Body of pancreas (tissue), 4 donors: Measurements from ENCODE around the gene IGSF3. TPM values are rescaled to one million over a fixed set of nuclear protein-coding genes. Genes with fewer than 3 reads are reported as not detected.
A peak's percentile ranks its signal among the peaks of the same experiment; 100 is the strongest.

Experiments
- ATAC-seq: fragments of 150-250 bp; one replicate; pipeline ENCODE4 v1.9.1; 2016
- DNase-seq, 4 donors: peaks; one replicate each; pipeline ENCODE4 v3.0.0-alpha.2; 2019
- H3K27ac ChIP-seq, 4 donors: fragments of 200-600 bp; sonication (generic); 1 replicate in 3 of 4; 2 replicates in 1 of 4; pipeline versions ENCODE4 v1.5.1 to v1.6.1; 2016 to 2019; ENCODE audit warnings: mild to moderate bottlenecking in 1 of 4, mixed read lengths in 1 of 4, moderate library complexity in 1 of 4
- H3K27me3 ChIP-seq, 2 donors: fragments of 200-600 bp; sonication (generic); one replicate each; pipeline ENCODE4 v1.6.0; 2016; ENCODE audit warnings: mild to moderate bottlenecking in 1 of 2
- H3K36me3 ChIP-seq, 2 donors: fragments of 200-600 bp; sonication (generic); replicated peaks in 1 of 2; 2 replicates each; pipeline ENCODE4 v1.5.1; 2016; ENCODE audit warnings: low read depth in 2 of 2; ENCODE audit not compliant: insufficient read depth in 1 of 2
- H3K4me1 ChIP-seq: fragments of 200-600 bp; sonication (generic); one replicate; pipeline ENCODE4 v1.6.0; 2016
- H3K4me3 ChIP-seq, 2 donors: fragments of 200-600 bp; sonication (generic); 1 replicate in 1 of 2; 2 replicates in 1 of 2; pipeline ENCODE4 v1.5.1; 2016 to 2019
- H3K9me3 ChIP-seq, 3 donors: fragments of 200-600 bp; sonication (generic); 1 replicate in 2 of 3; 2 replicates in 1 of 3; pipeline ENCODE4 v1.5.1; 2016
- POLR2A ChIP-seq, 3 donors: fragments of 450-650 bp; IDR thresholded peaks; one replicate each; pipeline ENCODE4 v1.6.1; 2016; ENCODE audit warnings: antibody characterized with exemption in 3 of 3, mild to moderate bottlenecking in 2 of 3
- WGBS, 2 donors: methylation state at CpG; one replicate each; pipeline ENCODE4 v1.1.5; 2017; 5-methylcytosine and 5-hydroxymethylcytosine counted together
- intact Hi-C: fragments of 100-400 bp; cut with DNase I; formaldehyde crosslinking; loops from one replicate; pipeline ENCODE4 v1.15.1; 2023
- total RNA-seq, 2 donors: library from RNA; depleted of rRNA; stranded (reverse); fragments of >200 nt; gene quantifications; one replicate each; pipeline ENCODE4 v1.1.0, GENCODE V29; 2016
- TF ChIP-seq, protein P1 (sequence below), 7 experiments: fragments of 450-650 bp in 4 of 7; fragments of 200-600 bp in 3 of 7; sonication (generic) in 3 of 7; IDR thresholded peaks; one replicate each; pipeline ENCODE4 v1.5.1; 2016 to 2019; ENCODE audit warnings: antibody characterized with exemption in 7 of 7

Gene IGSF3
- total RNA-seq, 2 donors from 2014 or later, result 4.6 to 5.2 TPM

DNA sequence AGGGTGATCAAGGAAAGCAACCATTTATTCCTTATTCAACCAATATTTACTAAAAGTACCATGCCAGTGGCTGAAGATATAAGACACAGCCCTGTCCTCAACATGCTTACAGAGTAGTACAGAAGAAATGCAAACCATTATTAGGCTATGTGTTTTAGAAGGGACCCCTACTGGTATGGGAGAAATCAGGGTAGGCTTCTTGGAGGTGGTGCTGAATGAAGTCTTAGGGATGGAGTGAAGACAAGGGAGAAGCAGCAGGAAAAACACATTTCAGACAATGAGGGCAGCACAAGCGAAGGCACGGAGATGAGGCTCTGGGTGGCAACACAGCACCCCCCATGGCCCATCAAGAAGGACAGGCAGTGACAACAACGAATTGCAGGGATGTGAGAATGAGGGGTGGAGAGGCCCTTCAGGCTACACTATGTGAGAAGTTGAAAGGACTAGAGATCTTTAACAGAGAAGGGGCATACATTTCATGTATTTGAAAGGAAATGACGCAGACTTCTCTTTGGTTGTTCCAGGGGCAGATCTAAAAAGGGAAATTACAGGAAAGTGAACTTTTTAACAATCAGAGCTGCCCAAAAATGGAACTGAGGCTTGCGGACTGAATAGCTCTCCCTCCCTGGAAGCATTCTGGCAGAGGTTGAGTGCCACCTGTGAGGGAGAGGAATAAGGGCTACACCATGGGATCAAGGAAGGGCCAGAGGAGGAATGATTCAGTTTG, 79.9 kb downstream of the IGSF3 start:
- Histone ChIP-seq H3K4me1 (no peaks in the 10 kb centered on the region), H3K9me3 (no peaks in the 10 kb centered on the region), H3K4me3 (no peak overlapping the region), H3K27ac (no peak overlapping the region), H3K27me3 (no peaks in the 10 kb centered on the region), H3K36me3 (no peaks in the 10 kb centered on the region)
- intact Hi-C loops, result no loop called here
- WGBS, 2 donors, result 78 to 82% methylated on average over 5 of the region's 5 CpGs
- no peak for ATAC-seq
- TF ChIP-seq POLR2A (IDR thresholded peaks at IDR 0.05), result no peak
- TF ChIP-seq, protein P1, sequence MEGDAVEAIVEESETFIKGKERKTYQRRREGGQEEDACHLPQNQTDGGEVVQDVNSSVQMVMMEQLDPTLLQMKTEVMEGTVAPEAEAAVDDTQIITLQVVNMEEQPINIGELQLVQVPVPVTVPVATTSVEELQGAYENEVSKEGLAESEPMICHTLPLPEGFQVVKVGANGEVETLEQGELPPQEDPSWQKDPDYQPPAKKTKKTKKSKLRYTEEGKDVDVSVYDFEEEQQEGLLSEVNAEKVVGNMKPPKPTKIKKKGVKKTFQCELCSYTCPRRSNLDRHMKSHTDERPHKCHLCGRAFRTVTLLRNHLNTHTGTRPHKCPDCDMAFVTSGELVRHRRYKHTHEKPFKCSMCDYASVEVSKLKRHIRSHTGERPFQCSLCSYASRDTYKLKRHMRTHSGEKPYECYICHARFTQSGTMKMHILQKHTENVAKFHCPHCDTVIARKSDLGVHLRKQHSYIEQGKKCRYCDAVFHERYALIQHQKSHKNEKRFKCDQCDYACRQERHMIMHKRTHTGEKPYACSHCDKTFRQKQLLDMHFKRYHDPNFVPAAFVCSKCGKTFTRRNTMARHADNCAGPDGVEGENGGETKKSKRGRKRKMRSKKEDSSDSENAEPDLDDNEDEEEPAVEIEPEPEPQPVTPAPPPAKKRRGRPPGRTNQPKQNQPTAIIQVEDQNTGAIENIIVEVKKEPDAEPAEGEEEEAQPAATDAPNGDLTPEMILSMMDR (IDR thresholded peaks at IDR 0.05), result no peak
- no peak for DNase-seq

DNA sequence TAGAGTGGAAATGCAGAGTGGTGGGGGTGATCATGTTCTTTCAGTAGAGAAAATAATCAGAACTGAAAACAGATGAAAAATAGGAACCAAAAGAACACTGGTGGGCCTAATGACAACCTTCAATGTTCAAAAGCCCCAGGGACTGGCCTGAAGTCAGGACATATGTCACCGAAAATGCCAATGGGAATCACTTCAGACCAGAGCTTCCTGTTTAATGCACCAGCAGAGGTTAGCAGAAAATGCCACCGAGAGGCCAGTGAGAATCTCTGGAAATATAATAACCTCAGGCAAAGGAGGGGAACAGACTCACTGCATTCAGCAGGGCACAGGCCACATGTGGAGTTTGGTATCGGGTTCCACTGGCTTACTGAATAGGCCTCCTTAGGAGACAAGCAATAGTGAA, 80.8 kb downstream of the IGSF3 start:
- ATAC-seq (no peak), DNase-seq (no peak)
- TF ChIP-seq, protein P1 (IDR thresholded peaks at IDR 0.05), result no peak
- no peak for TF ChIP-seq POLR2A (IDR thresholded peaks at IDR 0.05)
- intact Hi-C loops, result no loop called here
- Histone ChIP-seq H3K27ac (no peak overlapping the region), H3K9me3 (no peaks in the 10 kb centered on the region), H3K27me3 (no peaks in the 10 kb centered on the region), H3K4me1 (no peaks in the 10 kb centered on the region), H3K36me3 (no peaks in the 10 kb centered on the region), H3K4me3 (no peak overlapping the region)
- WGBS, 2 donors, result 83 to 89% methylated on average over 3 of the region's 3 CpGs

DNA sequence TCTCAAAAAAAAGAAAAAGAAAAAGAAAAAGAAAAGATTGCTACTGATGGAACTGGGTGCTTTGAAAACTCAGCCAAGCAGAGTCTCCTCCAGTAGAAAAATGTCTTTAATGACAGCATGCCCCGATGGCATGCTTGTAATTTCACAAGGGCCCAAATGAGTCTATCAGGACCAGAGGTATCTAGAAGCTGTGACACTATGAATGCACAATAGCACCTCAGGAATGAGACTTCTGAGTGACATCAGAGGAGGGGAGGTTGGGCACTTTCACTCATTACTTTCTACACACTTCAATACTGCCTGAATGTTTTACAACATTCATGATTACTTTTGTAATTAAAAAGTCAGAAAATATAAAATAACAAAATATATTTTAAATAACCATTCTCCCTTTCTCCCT, 81.6 kb downstream of the IGSF3 start:
- WGBS, 2 donors, result 58 to 76% methylated on average over 1 of the region's 1 CpG
- no peak overlapping the region for H3K4me3 ChIP-seq
- H3K27ac ChIP-seq, result no peak overlapping the region
- peaks cover 8% of the 10 kb centered on the region for H3K4me1 ChIP-seq
- H3K36me3 ChIP-seq, result no peaks in the 10 kb centered on the region
- no peaks in the 10 kb centered on the region for H3K27me3 ChIP-seq
- no peaks in the 10 kb centered on the region for H3K9me3 ChIP-seq
- DNase-seq (no peak), ATAC-seq (no peak)
- intact Hi-C loops, result no loop called here
- TF ChIP-seq, protein P1 (IDR thresholded peaks at IDR 0.05), result no peak
- no peak for TF ChIP-seq POLR2A (IDR thresholded peaks at IDR 0.05)

DNA sequence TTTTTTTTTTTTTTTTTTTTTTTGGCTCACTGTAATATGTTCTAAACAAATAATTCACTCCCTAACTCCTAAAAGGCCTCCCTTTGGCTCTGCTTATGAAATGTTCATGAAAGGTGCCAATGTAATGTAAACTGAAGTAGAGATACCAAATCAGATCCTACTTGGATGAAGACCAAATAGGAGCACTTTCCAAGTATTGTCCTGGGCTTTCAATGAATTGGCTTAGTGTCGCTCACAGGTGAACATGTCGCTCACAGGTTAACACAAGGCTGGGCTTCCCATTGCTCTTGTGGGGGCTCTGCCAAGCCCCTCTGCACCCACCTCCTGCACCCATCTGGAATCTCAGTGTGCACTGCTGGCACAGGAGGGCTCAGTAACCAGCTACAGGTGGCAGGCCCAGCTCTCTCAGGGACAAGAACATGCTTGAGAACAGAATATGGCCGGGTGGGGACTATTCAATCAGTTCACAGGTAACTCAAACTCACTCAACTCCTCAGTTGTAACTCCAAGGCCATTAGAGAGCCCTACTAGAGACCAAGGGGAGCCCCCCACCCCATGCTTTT, 86.1 kb downstream of the IGSF3 start:
- no peaks in the 10 kb centered on the region for H3K9me3 ChIP-seq
- ATAC-seq, result peak; percentile 85
- H3K27me3 ChIP-seq, result peaks cover 0 to 6% of the 10 kb centered on the region in 2 donors
- no peak overlapping the region for H3K4me3 ChIP-seq
- intact Hi-C loops, result no loop called here
- peaks cover 13% of the 10 kb centered on the region for H3K4me1 ChIP-seq
- peak in 1 of 4 donors; percentile 30 for DNase-seq
- no peak overlapping the region for H3K27ac ChIP-seq
- no peak for TF ChIP-seq POLR2A (IDR thresholded peaks at IDR 0.05)
- TF ChIP-seq, protein P1 (IDR thresholded peaks at IDR 0.05), result no peak
- WGBS, 2 donors, result 13 to 24% methylated on average over 2 to 3 of the region's 3 CpGs
- no peaks in the 10 kb centered on the region for H3K36me3 ChIP-seq
